Measurements from ENCODE around the gene WNT16.

Gene WNT16

GRCh38 chr7:121382473-121382872 lies 53.7 kb downstream of the WNT16 start:
- H3K36me3 ChIP-seq (ENCODE audit: insufficient read depth, low read length) = peaks cover 4% of the 10 kb centered on the region; the same call in 1 of the 2 replicates
- H3K9me3 ChIP-seq (ENCODE audit: control insufficient read depth, insufficient read depth, low read length) = no peaks in the 10 kb centered on the region
- no peaks in the 10 kb centered on the region for H3K4me1 ChIP-seq (ENCODE audit: insufficient read depth, low read length)
- no peak overlapping the region for H3K9ac ChIP-seq (ENCODE audit: low read depth, low read length)

DNA sequence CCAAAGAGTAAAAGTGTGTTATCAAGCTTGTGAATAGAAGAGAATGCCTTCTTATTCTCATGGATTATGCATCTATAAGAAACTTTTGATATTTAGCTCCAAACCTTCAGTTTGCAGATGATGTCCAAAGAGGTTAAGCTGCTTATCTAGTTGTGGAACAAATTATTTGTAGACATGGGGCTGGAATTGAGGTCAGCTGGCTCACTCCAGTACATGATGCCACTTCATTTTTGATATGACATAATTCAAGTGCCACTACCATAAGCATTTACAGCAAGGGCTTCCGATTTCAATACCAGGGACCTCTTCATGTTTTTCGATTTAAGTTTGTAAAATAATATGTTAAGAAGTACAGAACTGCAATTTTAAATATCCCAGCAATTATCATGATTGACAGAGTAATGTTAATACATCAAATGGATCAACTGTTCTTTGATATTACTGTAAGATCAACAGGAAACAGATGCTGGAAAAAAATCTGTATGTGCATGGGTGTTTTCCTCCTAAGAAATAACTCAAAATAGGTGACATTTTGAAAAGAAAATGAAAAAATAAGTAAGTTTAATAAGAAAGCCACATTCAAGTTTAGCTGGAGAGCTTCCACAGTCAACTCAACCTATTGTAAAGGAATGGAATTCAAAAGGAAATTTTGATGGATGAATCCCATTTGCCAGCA lies 54.6 kb downstream of the WNT16 start:
- Histone ChIP-seq H3K4me1 (ENCODE audit: insufficient read depth, low read length) (no peaks in the 10 kb centered on the region), H3K36me3 (ENCODE audit: insufficient read depth, low read length) (peaks cover under 1% of the 10 kb centered on the region; the same call in 1 of the 2 replicates), H3K9me3 (ENCODE audit: control insufficient read depth, insufficient read depth, low read length) (no peaks in the 10 kb centered on the region), H3K9ac (ENCODE audit: low read depth, low read length) (no peak overlapping the region)

DNA sequence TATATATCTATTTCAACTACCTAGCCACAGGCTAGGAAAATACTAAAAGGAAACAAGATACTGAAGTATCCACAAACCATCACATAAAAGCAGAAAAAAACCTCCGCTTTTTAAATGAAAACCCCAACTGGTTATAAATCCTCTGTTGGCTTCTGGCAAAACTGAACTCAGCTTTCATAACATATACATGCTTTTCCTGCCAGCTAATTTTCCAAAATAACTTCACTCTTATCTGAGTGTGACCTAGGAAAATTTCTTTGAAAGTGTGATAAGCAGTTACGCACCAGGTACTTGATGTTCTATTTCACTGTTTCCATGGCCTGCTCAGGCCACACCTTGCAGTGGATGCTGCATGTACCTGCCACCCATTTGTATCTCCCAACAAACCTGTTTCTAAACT lies 55.5 kb downstream of the WNT16 start:
- Histone ChIP-seq H3K36me3 (ENCODE audit: insufficient read depth, low read length) (no peaks in the 10 kb centered on the region), H3K4me1 (ENCODE audit: insufficient read depth, low read length) (no peaks in the 10 kb centered on the region), H3K9me3 (ENCODE audit: control insufficient read depth, insufficient read depth, low read length) (no peaks in the 10 kb centered on the region), H3K9ac (ENCODE audit: low read depth, low read length) (no peak overlapping the region)

GRCh38 chr7:121385056-121385799 lies 56.4 kb downstream of the WNT16 start:
- H3K9me3 ChIP-seq (ENCODE audit: control insufficient read depth, insufficient read depth, low read length) = no peaks in the 10 kb centered on the region

GRCh38 chr7:121385800-121386179 lies 57.0 kb downstream of the WNT16 start:
- H3K9ac ChIP-seq (ENCODE audit: low read depth, low read length) = no peak overlapping the region
- H3K4me1 ChIP-seq (ENCODE audit: insufficient read depth, low read length) = peaks cover 3% of the 10 kb centered on the region; the same call in 1 of the 2 replicates
- H3K9me3 ChIP-seq (ENCODE audit: control insufficient read depth, insufficient read depth, low read length) = no peaks in the 10 kb centered on the region
- no peaks in the 10 kb centered on the region for H3K36me3 ChIP-seq (ENCODE audit: insufficient read depth, low read length)

More at GRCh38 chr7:121385056-121385799, 56.4 kb downstream of the WNT16 start:
- H3K4me1 ChIP-seq (ENCODE audit: insufficient read depth, low read length) = no peaks in the 10 kb centered on the region
- no peaks in the 10 kb centered on the region for H3K36me3 ChIP-seq (ENCODE audit: insufficient read depth, low read length)
- H3K9ac ChIP-seq (ENCODE audit: low read depth, low read length) = no peak overlapping the region

DNA sequence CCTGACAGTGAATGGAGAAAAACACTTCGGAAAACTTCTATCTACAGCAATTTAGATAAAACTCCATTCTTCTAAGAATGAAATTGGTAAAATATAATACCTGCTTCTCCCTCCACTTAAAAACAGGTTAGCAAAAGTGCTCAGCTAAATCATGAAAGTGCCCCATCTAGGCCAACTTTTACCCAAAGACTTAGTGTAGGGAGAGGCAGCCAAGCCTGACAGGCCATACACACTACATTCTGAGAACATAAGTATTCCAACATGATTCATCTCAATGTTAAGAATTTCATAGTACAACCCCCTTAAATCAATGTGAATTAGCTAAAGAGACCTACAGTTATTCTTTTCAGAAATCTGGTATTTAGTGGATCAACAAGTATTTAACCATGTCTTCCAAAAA lies 60.1 kb downstream of the WNT16 start:
- Histone ChIP-seq H3K9ac (ENCODE audit: low read depth, low read length) (no peak overlapping the region), H3K36me3 (ENCODE audit: insufficient read depth, low read length) (no peaks in the 10 kb centered on the region), H3K9me3 (ENCODE audit: control insufficient read depth, insufficient read depth, low read length) (no peaks in the 10 kb centered on the region), H3K4me1 (ENCODE audit: insufficient read depth, low read length) (peaks cover 8% of the 10 kb centered on the region; the same call in 1 of the 2 replicates)

GRCh38 chr7:121390109-121390508 lies 61.3 kb downstream of the WNT16 start:
- peaks cover 10% of the 10 kb centered on the region; the same call in 1 of the 2 replicates for H3K4me1 ChIP-seq (ENCODE audit: insufficient read depth, low read length)
- no peak overlapping the region for H3K9ac ChIP-seq (ENCODE audit: low read depth, low read length)
- H3K36me3 ChIP-seq (ENCODE audit: insufficient read depth, low read length) = 0 out of 2 replicates have a peak, but pooled peaks cover 3% of the 10 kb centered on the region
- no peaks in the 10 kb centered on the region for H3K9me3 ChIP-seq (ENCODE audit: control insufficient read depth, insufficient read depth, low read length)

DNA sequence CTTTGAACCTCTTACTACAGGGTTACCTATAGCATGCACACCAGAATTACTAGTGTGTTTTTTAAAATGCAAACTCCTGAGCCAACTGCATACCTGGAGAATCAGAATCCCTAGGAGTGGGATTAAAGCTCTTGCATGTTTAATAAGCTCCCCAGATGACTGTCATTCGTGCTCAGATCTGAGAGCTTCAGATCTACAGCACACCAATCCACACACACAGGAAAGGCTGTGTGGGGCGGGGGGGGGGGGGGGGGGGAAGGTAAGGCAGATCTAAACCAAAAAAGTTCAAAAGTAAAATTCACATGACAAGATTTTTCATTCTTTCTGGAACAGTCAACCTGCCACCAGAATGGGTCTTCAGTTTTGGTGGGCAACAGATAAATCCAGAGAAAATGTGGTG lies 61.8 kb downstream of the WNT16 start:
- H3K36me3 ChIP-seq (ENCODE audit: insufficient read depth, low read length) = 0 out of 2 replicates have a peak, but pooled peaks cover 3% of the 10 kb centered on the region
- H3K4me1 ChIP-seq (ENCODE audit: insufficient read depth, low read length) = peaks cover 10% of the 10 kb centered on the region; the same call in 1 of the 2 replicates
- H3K9me3 ChIP-seq (ENCODE audit: control insufficient read depth, insufficient read depth, low read length) = no peaks in the 10 kb centered on the region

More for the DNA sequence above, 61.8 kb downstream of the WNT16 start:
- no peak overlapping the region for H3K9ac ChIP-seq (ENCODE audit: low read depth, low read length)

All from ES-I3 (cell line).